K562 (cell line): ENCODE data around the gene MITF. TPM values are rescaled to one million over a fixed set of nuclear protein-coding genes. Genes with fewer than 3 reads are reported as not detected.

Experiments
- ERF ChIP-seq: fragments of 450-650 bp; formaldehyde crosslinking; IDR thresholded peaks from 2 replicates; pipeline ENCODE4 v1.4.0; 2020; ENCODE audit warnings: mild to moderate bottlenecking, mixed read lengths
- ETV6 ChIP-seq, 3 experiments: fragments of 150-350 bp in 1 of 3; sonication (generic) in 1 of 3; formaldehyde crosslinking in 1 of 3; IDR thresholded peaks; 2 replicates each; pipeline versions ENCODE4 v1.6.1 to v1.8.0; 2014 to 2022; ENCODE audit warnings: borderline replicate concordance in 2 of 3, low read depth in 2 of 3, antibody characterized with exemption in 1 of 3, low read length in 1 of 3, mild to moderate bottlenecking in 1 of 3, missing genetic modification reagents in 1 of 3
- GABPB1 ChIP-seq: sonication (generic); formaldehyde crosslinking; IDR thresholded peaks from 2 replicates; pipeline ENCODE4 v1.8.0; 2022; ENCODE audit warnings: mild to moderate bottlenecking, missing genetic modification reagents
- GATAD2B ChIP-seq: fragments of 450-650 bp; IDR thresholded peaks from 2 replicates; pipeline ENCODE4 v1.6.1; 2017; ENCODE audit warnings: mild to moderate bottlenecking, borderline replicate concordance
- MCM5 ChIP-seq: fragments of 450-650 bp; IDR thresholded peaks from 2 replicates; pipeline ENCODE4 v1.6.1; 2016; ENCODE audit warnings: low read depth
- POLR3A ChIP-seq: IDR thresholded peaks from 2 replicates; pipeline ENCODE4 v1.6.1; 2011; ENCODE audit warnings: borderline replicate concordance, mild to moderate bottlenecking, moderate library complexity; ENCODE audit not compliant: insufficient read length, insufficient read depth; ENCODE audit errors: extremely low read depth
- POU5F1 ChIP-seq: fragments of 150-350 bp; IDR thresholded peaks from 2 replicates; pipeline ENCODE4 v1.6.1; 2014; ENCODE audit warnings: borderline replicate concordance, low read length, low read depth, mild to moderate bottlenecking; ENCODE audit not compliant: partially characterized antibody
- RHOXF2B ChIP-seq: fragments of 250-450 bp; sonication (Bioruptor Pico); conservative IDR thresholded peaks from 2 replicates; pipeline ENCODE4 v1.5.1; 2021
- SETDB1 ChIP-seq: IDR thresholded peaks from one replicate; pipeline ENCODE4 v1.6.1; 2012; ENCODE audit warnings: low read length, control low read depth, inconsistent platforms
- SP2 ChIP-seq: IDR thresholded peaks from 2 replicates; pipeline ENCODE4 v1.6.1; 2011; ENCODE audit warnings: mild to moderate bottlenecking, low read depth, low read length, moderate library complexity; ENCODE audit not compliant: poor library complexity, severe bottlenecking; ENCODE audit errors: extremely low read depth
- ZBTB8A ChIP-seq: fragments of 450-650 bp; IDR thresholded peaks from 2 replicates; pipeline ENCODE4 v1.6.1; 2018; ENCODE audit warnings: mild to moderate bottlenecking, moderate library complexity; ENCODE audit not compliant: partially characterized antibody
- ZNF77 ChIP-seq: fragments of 250-450 bp; sonication (Bioruptor Pico); IDR thresholded peaks from 2 replicates; pipeline ENCODE4 v1.5.0; 2020
- polyA plus RNA-seq, 8 experiments: library from polyadenylated mRNA; depleted of rRNA in 4 of 8; stranded (reverse) in 5 of 8; unstranded in 3 of 8; fragments of >200 nt; fragmentation: Nextera tagmentation in 2 of 8; fragmentation: Illumina TruSeq in 1 of 8; extraction: Ambion mirVana in 2 of 8; extraction: Trizol in 1 of 8; gene quantifications; 2 replicates each; pipeline versions ENCODE4 v1.2.1 to v1.2.3, GENCODE V29; 2011 to 2014; ENCODE audit warnings: inconsistent platforms in 1 of 8, missing spikeins in 1 of 8
- total RNA-seq, 7 experiments: library from RNA; depleted of rRNA in 6 of 7; stranded (reverse); fragments of >200 nt in 6 of 7; fragmentation: Illumina TruSeq in 2 of 7; extraction: Trizol in 2 of 7; gene quantifications; 2 replicates each; pipeline versions ENCODE4 v1.2.1 to v1.2.3, GENCODE V29; 2011 to 2021; ENCODE audit warnings: low replicate concordance in 1 of 7
- TF ChIP-seq, protein P1 (sequence below): fragments of 450-650 bp; IDR thresholded peaks from 2 replicates; pipeline ENCODE4 v1.6.1; 2016; ENCODE audit warnings: low read depth
- TF ChIP-seq, protein P2 (sequence below): fragments of 450-650 bp; formaldehyde crosslinking; IDR thresholded peaks from 2 replicates; pipeline ENCODE4 v1.4.0; 2022; ENCODE audit warnings: missing genetic modification characterization
- TF ChIP-seq, protein P3 (sequence below): fragments of 450-650 bp; formaldehyde crosslinking; IDR thresholded peaks from 2 replicates; pipeline ENCODE4 v1.4.0; 2020; ENCODE audit warnings: mild to moderate bottlenecking, moderate library complexity

The MITF gene
- total and polyA plus RNA-seq, 9 of the 15 experiments (the other 6 are each of a cell fraction or from before 2014, with no cell fraction given): 5.6 to 14.9 (median 11.1) TPM

DNA sequence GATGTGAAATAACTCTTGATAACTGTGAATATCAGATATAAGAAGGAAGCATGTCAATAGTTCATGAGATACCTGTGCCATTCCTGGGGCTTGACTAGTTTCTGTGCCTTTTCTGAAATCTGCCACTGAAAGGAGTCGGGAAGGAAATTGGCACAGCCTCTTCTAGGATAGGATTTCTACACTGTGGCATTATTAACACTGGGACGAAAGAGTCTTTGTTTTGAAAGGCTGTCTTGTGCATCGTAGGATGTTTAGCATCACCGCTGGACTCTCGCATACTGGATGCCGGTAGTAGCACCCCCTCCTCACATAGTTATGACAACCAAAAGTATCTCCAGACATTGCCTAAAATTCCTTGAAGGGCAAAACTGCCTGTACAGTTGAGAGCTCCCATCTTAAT, 182.4 kb downstream of the MITF start (continued):
- TF ChIP-seq, protein P1, sequence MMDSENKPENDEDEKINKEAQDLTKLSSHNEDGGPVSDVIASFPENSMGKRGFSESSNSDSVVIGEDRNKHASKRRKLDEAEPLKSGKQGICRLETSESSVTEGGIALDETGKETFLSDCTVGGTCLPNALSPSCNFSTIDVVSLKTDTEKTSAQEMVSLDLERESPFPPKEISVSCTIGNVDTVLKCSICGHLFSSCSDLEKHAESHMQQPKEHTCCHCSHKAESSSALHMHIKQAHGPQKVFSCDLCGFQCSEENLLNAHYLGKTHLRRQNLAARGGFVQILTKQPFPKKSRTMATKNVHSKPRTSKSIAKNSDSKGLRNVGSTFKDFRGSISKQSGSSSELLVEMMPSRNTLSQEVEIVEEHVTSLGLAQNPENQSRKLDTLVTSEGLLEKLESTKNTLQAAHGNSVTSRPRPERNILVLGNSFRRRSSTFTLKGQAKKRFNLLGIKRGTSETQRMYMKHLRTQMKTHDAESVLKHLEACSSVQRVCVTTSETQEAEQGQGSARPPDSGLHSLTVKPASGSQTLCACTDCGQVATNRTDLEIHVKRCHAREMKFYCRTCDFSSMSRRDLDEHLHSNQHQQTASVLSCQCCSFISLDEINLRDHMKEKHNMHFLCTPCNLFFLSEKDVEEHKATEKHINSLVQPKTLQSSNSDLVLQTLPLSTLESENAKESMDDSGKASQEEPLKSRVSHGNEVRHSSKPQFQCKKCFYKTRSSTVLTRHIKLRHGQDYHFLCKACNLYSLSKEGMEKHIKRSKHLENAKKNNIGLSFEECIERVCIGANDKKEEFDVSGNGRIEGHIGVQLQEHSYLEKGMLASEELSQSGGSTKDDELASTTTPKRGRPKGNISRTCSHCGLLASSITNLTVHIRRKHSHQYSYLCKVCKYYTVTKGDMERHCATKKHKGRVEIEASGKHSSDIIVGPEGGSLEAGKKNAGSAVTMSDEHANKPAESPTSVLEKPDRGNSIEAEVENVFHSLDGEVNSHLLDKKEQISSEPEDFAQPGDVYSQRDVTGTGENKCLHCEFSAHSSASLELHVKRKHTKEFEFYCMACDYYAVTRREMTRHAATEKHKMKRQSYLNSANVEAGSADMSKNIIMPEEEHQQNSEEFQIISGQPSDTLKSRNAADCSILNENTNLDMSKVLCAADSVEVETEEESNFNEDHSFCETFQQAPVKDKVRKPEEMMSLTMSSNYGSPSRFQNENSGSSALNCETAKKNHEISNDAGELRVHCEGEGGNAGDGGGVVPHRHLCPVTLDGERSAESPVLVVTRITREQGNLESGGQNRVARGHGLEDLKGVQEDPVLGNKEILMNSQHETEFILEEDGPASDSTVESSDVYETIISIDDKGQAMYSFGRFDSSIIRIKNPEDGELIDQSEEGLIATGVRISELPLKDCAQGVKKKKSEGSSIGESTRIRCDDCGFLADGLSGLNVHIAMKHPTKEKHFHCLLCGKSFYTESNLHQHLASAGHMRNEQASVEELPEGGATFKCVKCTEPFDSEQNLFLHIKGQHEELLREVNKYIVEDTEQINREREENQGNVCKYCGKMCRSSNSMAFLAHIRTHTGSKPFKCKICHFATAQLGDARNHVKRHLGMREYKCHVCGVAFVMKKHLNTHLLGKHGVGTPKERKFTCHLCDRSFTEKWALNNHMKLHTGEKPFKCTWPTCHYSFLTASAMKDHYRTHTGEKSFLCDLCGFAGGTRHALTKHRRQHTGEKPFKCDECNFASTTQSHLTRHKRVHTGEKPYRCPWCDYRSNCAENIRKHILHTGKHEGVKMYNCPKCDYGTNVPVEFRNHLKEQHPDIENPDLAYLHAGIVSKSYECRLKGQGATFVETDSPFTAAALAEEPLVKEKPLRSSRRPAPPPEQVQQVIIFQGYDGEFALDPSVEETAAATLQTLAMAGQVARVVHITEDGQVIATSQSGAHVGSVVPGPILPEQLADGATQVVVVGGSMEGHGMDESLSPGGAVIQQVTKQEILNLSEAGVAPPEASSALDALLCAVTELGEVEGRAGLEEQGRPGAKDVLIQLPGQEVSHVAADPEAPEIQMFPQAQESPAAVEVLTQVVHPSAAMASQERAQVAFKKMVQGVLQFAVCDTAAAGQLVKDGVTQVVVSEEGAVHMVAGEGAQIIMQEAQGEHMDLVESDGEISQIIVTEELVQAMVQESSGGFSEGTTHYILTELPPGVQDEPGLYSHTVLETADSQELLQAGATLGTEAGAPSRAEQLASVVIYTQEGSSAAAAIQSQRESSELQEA: no peak
- TF ChIP-seq, protein P2, sequence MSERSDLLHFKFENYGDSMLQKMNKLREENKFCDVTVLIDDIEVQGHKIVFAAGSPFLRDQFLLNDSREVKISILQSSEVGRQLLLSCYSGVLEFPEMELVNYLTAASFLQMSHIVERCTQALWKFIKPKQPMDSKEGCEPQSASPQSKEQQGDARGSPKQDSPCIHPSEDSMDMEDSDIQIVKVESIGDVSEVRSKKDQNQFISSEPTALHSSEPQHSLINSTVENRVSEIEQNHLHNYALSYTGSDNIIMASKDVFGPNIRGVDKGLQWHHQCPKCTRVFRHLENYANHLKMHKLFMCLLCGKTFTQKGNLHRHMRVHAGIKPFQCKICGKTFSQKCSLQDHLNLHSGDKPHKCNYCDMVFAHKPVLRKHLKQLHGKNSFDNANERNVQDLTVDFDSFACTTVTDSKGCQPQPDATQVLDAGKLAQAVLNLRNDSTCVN (CRISPR knock-in tag): no peak
- TF ChIP-seq SETDB1: no peak
- TF ChIP-seq RHOXF2B (CRISPR knock-in tag): no peak
- no peak for TF ChIP-seq SP2
- no peak for TF ChIP-seq GABPB1 (CRISPR knock-in tag)
- no peak for TF ChIP-seq ETV6 (IDR thresholded peaks at IDR 0.05; ENCODE audit: borderline replicate concordance in 1 of 2, low read depth in 2 of 2, low read length in 1 of 2)
- no peak for TF ChIP-seq ETV6 (CRISPR knock-in tag; IDR thresholded peaks at IDR 0.05; ENCODE audit: borderline replicate concordance)
- no peak for TF ChIP-seq ZNF77
- TF ChIP-seq POU5F1: no peak
- TF ChIP-seq, protein P3, sequence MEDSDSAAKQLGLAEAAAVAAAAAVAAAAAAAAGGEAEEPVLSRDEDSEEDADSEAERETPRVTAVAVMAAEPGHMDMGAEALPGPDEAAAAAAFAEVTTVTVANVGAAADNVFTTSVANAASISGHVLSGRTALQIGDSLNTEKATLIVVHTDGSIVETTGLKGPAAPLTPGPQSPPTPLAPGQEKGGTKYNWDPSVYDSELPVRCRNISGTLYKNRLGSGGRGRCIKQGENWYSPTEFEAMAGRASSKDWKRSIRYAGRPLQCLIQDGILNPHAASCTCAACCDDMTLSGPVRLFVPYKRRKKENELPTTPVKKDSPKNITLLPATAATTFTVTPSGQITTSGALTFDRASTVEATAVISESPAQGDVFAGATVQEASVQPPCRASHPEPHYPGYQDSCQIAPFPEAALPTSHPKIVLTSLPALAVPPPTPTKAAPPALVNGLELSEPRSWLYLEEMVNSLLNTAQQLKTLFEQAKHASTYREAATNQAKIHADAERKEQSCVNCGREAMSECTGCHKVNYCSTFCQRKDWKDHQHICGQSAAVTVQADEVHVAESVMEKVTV: no peak
- no peak for TF ChIP-seq ZBTB8A
- no peak for TF ChIP-seq MCM5
- TF ChIP-seq ERF (CRISPR knock-in tag): no peak
- TF ChIP-seq POLR3A: no peak
- no peak for TF ChIP-seq GATAD2B
- TF ChIP-seq, all 486 proteins: peak for 0
